GM12892 (cell line): Measurements from ENCODE around the gene FGF19.

ENCODE experiments used
- POLR2A ChIP-seq: IDR thresholded peaks from 2 replicates; pipeline ENCODE4 v1.6.1; 2011; ENCODE audit warnings: low read depth, low read length, control low read depth
- POLR2AphosphoS5 ChIP-seq: IDR thresholded peaks from 2 replicates; pipeline ENCODE4 v1.6.1; 2011; ENCODE audit warnings: low read depth, low read length, control low read depth
- TAF1 ChIP-seq: IDR thresholded peaks from 2 replicates; pipeline ENCODE4 v1.6.1; 2011; ENCODE audit warnings: low read depth, mild to moderate bottlenecking, control low read depth, low read length, borderline replicate concordance

GRCh38 chr11:69711822-69712801, 8.3 kb upstream of the FGF19 start:
- TF ChIP-seq POLR2AphosphoS5: no peak
- TF ChIP-seq POLR2A: no peak
- no peak for TF ChIP-seq TAF1
